Skin epidermis (tissue), 12 donors: ENCODE measurements around the gene CKAP5.

ENCODE experiments used
- H3K27ac ChIP-seq, 21 experiments: fragments of 200-600 bp; sonication (generic) in 11 of 21; one replicate each; pipeline ENCODE4 v1.5.0; 2020; ENCODE audit warnings: mild to moderate bottlenecking in 3 of 21, inconsistent platforms in 2 of 21, moderate library complexity in 2 of 21
- H3K4me3 ChIP-seq, 7 experiments: fragments of 200-600 bp; sonication (generic) in 2 of 7; one replicate each; pipeline ENCODE4 v1.5.0; 2020; ENCODE audit warnings: inconsistent platforms in 2 of 7, mild to moderate bottlenecking in 2 of 7, moderate library complexity in 1 of 7

The CKAP5 gene

DNA sequence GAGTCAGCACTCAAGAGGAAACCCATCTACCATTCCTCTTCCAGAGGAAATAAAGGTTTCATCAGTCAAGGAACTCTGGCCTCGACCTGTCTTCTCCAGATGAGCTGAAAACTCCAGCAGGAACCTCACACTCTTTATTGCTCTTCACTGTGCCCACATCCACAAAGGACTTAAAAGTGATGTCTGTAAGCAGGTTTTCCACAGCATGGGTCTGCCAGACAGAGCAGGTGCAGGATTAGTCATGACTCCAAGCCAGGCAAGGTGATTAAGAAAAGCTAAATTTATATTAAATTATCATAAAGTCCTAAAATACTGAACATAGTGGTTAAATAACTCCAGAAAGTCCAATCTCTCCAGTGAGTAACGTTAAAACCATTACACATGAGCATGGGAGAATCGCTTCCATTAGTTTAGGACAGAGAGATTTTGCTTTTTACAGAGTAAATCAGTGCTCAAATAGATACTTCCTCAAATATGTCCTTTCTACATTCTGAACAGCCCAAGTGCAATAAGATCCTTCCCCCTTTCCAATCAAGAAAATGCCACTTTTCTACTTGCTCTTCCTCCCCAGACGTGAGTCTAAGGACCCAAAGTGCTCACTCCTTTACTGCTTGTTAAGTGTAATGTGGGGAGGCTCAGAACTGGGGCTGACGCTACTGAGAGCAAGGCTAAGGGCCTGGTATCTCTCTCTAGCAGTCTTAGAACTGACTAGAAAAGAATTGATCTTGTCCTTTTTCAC is 10.7 kb upstream of the CKAP5 start:
- H3K27ac ChIP-seq = peak overlapping the region in 3 of 21 experiments; percentile 22 to 70 (median 55)

GRCh38 chr11:46855863-46856262 is 9.8 kb upstream of the CKAP5 start:
- H3K4me3 ChIP-seq = no peak overlapping the region

More for the DNA sequence above, 10.7 kb upstream of the CKAP5 start:
- no peak overlapping the region for H3K4me3 ChIP-seq

GRCh38 chr11:46855167-46855566 is 9.1 kb upstream of the CKAP5 start:
- Histone ChIP-seq H3K4me3 (no peak overlapping the region), H3K27ac (no peak overlapping the region)

More at GRCh38 chr11:46855863-46856262, 9.8 kb upstream of the CKAP5 start:
- no peak overlapping the region for H3K27ac ChIP-seq

- H3K27ac ChIP-seq = no peak overlapping the region
- no peak overlapping the region for H3K4me3 ChIP-seq
Measured at GRCh38 chr11:46850829-46851380, 4.8 kb upstream of the CKAP5 start.

DNA sequence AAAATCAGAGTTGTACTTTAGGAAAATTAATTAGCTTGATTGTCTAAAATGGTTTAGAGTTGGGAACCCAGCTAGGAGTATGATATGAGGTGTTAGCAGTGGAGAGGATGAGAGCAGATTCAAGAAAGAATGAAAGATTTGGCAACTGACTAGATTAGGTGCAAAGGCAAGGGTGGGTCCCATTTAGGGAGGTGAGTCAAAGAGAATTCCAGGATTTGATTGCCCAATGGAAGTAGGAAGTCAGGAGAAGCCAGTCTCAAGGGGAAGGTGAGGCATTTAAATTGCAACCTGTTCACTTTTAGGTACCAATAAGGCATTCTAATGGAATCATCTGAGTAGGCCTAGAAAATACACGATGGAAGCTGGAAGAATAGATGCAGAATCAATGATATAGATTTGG is 3.6 kb upstream of the CKAP5 start:
- no peak overlapping the region for H3K27ac ChIP-seq
- H3K4me3 ChIP-seq = no peak overlapping the region

- H3K27ac ChIP-seq = peak overlapping the region in 5 of 21 experiments; percentile 80 to 90 (median 84)
- peak overlapping the region; percentile 57 to 100 (median 82) for H3K4me3 ChIP-seq
Measured at GRCh38 chr11:46846510-46846830, 390 bp upstream of the CKAP5 start.

GRCh38 chr11:46845440-46845739 is 690 bp downstream of the CKAP5 start:
- H3K27ac ChIP-seq = peak overlapping the region in 20 of 21 experiments; percentile 74 to 93 (median 85)
- peak overlapping the region; percentile 57 to 100 (median 82) for H3K4me3 ChIP-seq

GRCh38 chr11:46840116-46840515 is 6.0 kb downstream of the CKAP5 start:
- Histone ChIP-seq H3K4me3 (no peak overlapping the region), H3K27ac (no peak overlapping the region)

DNA sequence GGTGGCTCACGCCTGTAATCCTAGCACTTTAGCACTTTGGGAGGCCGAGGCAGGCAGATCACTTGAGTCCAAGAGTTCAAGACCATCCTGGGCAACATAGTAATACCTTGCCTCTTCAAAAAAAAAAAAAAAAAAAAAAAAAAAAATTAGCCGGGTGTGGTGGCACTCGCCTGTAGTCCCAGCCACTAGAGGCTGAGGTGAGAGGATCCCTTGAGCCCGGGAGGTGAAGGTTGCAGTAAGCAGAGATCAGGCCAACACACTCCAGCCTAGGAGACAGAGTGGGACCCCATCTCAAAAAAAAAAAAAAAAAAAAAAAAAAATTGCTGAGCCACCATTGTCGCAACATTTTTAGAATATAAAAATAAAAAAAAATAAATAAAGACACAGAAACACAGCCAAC is 7.6 kb downstream of the CKAP5 start:
- no peak overlapping the region for H3K27ac ChIP-seq
- H3K4me3 ChIP-seq = no peak overlapping the region

GRCh38 chr11:46837860-46838259 is 8.2 kb downstream of the CKAP5 start:
- Histone ChIP-seq H3K27ac (no peak overlapping the region), H3K4me3 (no peak overlapping the region)

DNA sequence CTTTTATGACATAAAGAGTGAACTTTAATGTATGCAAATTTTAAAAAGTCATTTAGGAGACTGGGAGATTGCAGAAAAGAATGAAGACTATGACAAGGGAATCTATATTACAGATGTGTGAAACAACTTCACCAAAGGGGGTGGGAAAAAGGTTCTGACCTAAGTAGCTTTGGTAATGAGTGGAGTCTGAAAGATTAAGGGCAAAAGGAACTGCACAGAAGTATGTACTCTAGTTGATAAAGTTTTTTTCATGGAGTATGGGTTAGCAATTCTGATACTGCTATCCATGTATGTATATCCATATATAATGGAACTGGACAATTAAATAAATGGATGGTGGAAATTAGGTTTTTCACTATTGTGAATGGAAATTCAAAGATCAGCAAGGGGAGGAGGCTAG is 9.2 kb downstream of the CKAP5 start:
- no peak overlapping the region for H3K4me3 ChIP-seq
- no peak overlapping the region for H3K27ac ChIP-seq

- Histone ChIP-seq H3K4me3 (no peak overlapping the region), H3K27ac (no peak overlapping the region)
Measured at GRCh38 chr11:46836431-46836830, 9.6 kb downstream of the CKAP5 start.

DNA sequence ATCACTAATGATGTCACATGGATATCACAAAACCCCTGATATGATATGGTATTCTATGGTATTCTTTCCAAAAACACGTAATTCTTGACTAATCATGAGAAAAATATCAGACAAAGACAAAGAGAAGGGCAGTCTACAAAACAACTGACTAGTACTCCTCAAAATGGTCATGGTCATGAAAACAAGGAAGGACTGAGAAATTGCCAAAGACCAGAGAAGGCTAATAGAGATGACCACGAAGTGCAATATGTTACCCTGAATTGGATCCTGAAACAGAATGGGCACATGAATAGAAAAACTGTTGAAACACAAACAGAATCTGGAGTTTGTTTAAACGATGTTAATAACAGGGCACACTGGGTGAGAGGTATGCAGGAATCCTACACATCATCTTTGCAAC is 10.2 kb downstream of the CKAP5 start:
- no peak overlapping the region for H3K4me3 ChIP-seq
- no peak overlapping the region for H3K27ac ChIP-seq

DNA sequence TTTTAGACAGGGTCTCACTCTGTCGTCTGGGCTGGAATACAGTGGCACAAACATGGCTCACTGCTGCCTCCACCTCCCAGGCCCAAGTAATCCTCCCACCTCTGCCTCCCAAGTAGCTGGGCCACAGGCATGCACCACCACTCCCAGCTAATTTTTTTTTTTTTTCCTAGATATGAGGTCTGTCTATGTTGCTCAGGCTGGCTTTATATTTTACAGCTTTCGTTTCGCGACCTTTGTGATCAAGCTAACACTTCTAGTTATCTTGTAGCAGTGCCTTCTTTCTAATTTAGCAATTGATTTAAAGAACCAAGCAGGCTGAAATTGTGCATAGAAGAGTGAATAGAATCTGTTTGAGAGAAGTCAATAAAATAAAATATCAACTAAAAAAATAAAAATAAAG is 11.3 kb downstream of the CKAP5 start:
- Histone ChIP-seq H3K4me3 (no peak overlapping the region), H3K27ac (no peak overlapping the region)

DNA sequence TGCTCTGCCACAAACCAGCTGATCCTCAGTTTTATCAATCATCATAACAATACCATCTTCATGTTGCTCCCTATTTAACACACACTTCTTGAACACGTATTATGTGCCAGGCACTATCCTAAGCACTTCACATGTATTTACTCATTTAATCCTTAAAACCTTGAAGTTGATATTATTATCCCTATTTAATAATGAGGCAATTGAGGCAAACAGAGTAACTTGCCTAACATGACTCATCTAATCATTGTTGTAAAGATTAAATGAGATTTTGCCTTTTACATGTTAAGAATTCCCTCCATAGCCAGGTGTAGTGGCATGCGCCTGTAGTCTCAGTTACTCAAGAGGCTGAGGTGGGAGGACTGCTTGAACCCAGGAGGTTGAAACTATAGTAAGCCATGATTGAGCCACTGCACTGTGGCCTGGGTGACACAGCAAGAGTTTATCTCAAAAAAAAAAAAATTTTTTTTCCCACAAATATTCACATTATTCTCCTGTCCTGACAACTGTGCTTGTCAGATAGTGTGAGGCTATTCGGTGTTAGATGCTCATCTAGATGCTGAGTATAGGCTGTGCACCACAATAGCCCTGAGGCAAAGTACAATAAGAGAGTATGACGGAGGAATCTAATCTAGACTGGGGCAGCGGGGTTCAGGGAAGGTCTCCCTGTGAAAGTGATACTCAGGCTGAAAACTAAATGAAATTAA is 13.4 kb downstream of the CKAP5 start:
- no peak overlapping the region for H3K27ac ChIP-seq
- H3K4me3 ChIP-seq = no peak overlapping the region

DNA sequence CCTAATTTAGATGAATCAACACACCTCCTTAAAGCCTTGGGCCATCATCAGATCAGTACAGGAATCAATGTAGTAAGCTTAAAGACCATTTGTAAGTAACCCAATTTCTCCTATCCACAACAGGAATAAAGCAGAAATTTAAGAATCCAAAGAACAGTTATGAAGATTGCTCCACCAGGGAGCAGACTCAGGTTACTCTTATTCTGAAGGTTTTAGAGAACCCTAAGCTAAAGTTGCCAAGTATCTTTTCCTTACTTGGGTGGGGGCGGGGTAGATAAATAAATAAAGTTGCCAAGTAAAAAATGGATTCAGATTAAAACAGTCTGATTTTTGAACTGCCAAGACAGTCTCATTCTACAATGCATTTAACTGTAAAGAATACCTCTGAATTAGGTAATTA is 18.1 kb downstream of the CKAP5 start:
- Histone ChIP-seq H3K27ac (peak overlapping the region in 1 of 21 experiments; percentile 36), H3K4me3 (no peak overlapping the region)

DNA sequence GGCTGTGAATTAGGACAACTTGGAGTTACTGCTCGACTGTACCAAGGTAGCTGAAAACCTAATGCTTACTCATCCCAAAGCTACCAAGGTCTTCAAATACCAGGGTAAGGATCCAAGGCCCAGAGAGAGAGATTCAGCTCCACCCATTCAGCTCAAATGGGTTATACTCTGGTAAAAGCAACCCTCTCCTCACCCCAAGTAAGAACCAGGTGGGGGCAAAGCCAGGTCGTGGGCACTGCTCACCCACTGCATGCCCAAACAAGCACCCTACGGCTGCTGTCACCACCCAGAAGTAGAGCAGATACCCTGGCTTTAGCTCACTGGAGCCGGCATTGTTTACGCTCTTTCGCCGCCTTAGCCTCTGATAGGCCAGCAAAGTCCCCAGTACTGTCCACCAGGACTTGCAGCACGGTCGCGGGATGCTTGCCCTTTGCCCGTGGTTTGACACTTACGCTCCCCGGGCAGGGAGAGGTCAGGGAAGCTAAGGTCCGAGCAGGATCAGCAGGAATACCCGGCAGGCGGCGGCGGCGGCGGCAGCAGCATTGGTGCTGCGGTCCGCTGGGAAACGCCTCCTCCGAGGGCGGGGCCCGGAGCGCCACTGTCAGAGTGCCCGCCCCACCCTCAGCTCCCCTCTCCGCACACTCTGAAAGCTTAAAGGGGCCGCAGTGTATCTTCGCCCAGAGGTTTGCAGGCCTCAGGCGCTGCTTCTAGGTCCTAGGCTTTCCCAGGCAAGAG is 19.6 kb downstream of the CKAP5 start:
- Histone ChIP-seq H3K27ac (peak overlapping the region in 19 of 21 experiments; percentile 18 to 82 (median 64)), H3K4me3 (peak overlapping the region; percentile 39 to 71 (median 47))

DNA sequence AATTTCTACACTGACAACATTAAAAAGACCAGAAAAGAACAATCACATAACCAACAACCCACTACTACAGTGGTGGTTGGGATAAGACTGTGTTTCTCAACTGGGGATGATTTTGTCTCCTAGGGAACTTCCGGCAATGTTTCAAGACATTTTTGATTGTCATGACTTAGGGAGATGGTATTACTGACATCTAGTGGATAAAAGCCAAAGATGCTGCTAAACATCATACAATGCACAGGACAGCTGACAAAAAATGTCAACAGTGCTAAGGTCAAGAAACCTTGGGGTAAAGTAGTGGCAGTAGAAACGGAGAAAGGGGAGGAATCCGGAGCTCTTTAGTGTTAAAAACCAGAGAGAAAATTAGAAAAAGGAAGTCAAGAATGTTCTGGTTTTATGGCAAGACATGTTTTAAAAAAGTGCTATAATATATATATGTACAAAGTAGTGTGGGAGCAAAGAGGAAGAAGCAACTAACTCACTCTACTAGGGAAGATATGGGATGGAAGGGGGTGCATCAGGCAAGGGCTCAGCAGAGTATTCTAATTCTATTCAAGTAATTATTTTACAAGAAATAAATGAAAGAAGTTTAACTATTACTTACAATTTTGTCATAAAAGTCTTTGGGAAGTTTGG is 37.2 kb downstream of the CKAP5 start:
- Histone ChIP-seq H3K27ac (no peak overlapping the region), H3K4me3 (no peak overlapping the region)

DNA sequence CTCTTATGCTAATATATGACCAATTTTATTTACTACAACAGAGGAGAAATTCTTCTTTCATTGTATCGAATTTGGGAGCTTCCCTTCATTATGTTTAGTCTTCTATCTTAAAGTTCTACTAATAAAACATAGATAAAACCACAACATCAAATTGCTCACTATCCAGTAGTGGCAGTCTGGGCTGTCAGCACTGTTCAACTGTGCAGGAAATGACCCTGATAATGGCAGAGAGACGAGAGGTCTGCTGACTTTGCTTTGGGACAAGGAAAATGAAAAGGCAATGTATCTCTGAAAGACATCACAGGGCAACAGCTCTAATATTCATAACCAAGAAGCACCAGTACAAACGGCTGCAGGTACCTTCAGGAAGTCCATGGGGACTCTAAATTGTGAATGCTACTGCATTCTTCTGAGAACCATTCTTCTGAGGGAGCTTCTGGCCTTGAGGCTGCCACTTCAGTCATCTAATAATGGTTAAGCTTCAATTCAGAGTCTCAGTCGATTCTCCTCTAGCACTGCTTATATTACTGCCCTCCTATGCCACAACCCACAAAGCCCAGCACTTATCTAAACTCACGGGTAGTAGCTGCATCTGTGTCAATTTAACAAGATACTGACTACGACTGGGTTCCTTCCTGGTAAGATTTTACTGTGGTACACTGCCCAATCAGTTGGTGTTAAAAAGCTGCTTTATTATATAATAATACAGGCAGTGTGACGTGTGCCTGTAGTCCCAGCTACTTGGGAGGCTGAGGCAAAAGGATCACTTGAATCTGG is 44.2 kb downstream of the CKAP5 start:
- H3K27ac ChIP-seq = no peak overlapping the region
- H3K4me3 ChIP-seq = no peak overlapping the region
